ENCODE data around the gene TLR2. TPM values are rescaled to one million over a fixed set of nuclear protein-coding genes. Genes with fewer than 3 reads are reported as not detected.

TLR2 gene
- polyA plus RNA-seq, 3 donors, result 133 to 187 (median 162) TPM

DNA sequence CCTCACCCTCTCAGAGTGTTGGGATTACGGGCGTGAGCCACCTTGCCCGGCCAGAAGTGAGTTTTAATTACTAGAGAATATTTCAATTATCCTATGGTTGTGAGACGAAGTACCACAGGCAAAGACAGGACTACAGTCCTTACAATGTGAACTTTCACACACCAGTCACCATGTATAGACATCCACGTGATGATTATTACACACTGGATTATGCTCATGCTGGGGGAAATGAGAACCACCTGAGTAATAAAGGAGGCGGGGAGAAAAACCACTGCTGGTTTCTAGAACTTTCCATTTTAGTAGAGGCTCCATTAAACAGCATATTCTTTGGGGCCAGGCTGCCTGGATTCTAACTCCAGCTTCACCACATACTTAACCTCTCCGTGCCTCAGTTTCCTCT, 42.5 kb upstream of the TLR2 start:
- Mint-ChIP-seq H3K4me3 (peak overlapping the region in 1 of 2 donors; percentile 29), H3K4me1 (peaks cover 52% of the 10 kb centered on the region)
- H3K4me3 ChIP-seq (replicated peaks in 1 of 3; ENCODE audit: low read depth in 2 of 3, low read length in 3 of 3), result peak overlapping the region in 1 of 3 experiments; percentile 16

DNA sequence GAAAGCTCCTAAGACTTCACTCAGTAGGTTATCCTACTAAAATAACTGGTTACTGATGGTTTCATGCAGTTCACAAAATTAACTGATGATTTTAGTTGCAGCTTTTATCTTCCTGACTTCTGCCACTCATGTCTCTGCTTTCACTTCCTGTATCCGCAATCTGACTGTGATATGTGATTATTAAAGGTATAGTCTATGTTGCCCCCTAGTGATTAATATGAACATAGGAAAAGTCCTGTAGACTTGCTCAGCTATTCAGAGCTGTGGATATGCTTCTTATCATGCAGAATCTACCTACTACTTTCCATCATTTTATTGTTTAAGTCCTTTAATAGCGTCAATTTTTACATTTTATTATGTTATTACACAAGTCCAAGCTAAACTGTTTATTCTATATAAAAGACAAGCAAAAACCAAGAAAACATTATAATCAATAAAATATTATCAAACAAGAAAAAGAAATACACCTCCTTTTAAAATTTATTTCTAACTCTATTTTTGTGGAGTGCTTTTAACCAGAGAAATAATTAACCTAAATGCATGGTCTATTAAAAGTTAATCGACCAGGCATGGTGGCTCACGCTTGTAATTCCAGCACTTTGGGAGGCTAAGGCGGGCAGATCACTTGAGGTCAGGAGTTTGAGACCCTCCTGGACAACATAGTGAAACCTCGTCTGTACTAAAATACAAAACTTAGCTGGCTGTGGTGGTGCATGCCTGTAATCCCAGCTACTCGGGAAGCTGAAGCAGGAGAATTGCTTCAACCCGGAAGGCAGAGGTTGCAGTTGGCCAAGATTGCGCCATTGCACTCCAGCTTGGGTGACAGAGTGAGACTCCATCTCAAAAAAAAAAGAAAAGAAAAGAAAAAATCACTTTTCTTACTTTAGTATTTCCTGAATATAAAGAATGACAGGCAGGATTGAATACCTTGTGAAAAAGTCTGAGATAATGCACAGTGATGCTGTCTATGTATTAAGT, 40.4 kb upstream of the TLR2 start:
- 50% methylated on average over 2 of the region's 9 CpGs for WGBS (ENCODE audit: insufficient coverage)
- H4K20me1 ChIP-seq (ENCODE audit: insufficient read depth, low read length), result no peaks in the 10 kb centered on the region
- H3K36me3 ChIP-seq (replicated peaks in 1 of 2; ENCODE audit: control insufficient read depth in 1 of 2, insufficient read depth in 2 of 2, low read length in 2 of 2), result no peaks in the 10 kb centered on the region
- peak; percentile 61 to 86 (median 81) for DNase-seq
- H3K27ac ChIP-seq (ENCODE audit: low read depth in 1 of 2, low read length in 2 of 2), result peak overlapping the region; percentile 29 to 71
- peaks cover 54 to 76% of the 10 kb centered on the region in 2 donors for H3K4me1 ChIP-seq (ENCODE audit: control insufficient read depth in 1 of 2, insufficient read depth in 2 of 2, low read length in 2 of 2)
- peaks cover 57% of the 10 kb centered on the region for H3K79me2 ChIP-seq (ENCODE audit: insufficient read depth, low read length)
- Mint-ChIP-seq H3K36me3 (peaks cover 10 to 30% of the 10 kb centered on the region in 2 donors), H3K27me3 (ENCODE audit: low read depth in 3 of 3) (peaks cover 0 to 2% (median 2%) of the 10 kb centered on the region in 3 donors), H3K4me3 (no peak overlapping the region), H3K9me3 (peaks cover 6 to 14% (median 8%) of the 10 kb centered on the region in 7 donors), H3K4me1 (peaks cover 74% of the 10 kb centered on the region), H3K27ac (peak overlapping the region; percentile 50 to 90 (median 73))
- no peak overlapping the region for H3K9ac ChIP-seq (ENCODE audit: insufficient read depth, low read length, poor library complexity, severe bottlenecking)
- peak overlapping the region in 1 of 3 experiments; percentile 19 for H3K4me3 ChIP-seq (replicated peaks in 1 of 3; ENCODE audit: low read depth in 2 of 3, low read length in 3 of 3)
- intact Hi-C loops (cut with micrococcal nuclease), result loop anchor here (5.0 kb wide), 2 partner anchors 39 to 44 kb away; partner anchors contain the start of gene TLR2 (in 1 of the 2)
- TF ChIP-seq, protein P1, sequence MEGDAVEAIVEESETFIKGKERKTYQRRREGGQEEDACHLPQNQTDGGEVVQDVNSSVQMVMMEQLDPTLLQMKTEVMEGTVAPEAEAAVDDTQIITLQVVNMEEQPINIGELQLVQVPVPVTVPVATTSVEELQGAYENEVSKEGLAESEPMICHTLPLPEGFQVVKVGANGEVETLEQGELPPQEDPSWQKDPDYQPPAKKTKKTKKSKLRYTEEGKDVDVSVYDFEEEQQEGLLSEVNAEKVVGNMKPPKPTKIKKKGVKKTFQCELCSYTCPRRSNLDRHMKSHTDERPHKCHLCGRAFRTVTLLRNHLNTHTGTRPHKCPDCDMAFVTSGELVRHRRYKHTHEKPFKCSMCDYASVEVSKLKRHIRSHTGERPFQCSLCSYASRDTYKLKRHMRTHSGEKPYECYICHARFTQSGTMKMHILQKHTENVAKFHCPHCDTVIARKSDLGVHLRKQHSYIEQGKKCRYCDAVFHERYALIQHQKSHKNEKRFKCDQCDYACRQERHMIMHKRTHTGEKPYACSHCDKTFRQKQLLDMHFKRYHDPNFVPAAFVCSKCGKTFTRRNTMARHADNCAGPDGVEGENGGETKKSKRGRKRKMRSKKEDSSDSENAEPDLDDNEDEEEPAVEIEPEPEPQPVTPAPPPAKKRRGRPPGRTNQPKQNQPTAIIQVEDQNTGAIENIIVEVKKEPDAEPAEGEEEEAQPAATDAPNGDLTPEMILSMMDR (IDR thresholded peaks at IDR 0.05), result peak; percentile 53
- H3K9me3 ChIP-seq (replicated peaks in 1 of 2; ENCODE audit: control insufficient read depth in 1 of 2, insufficient read depth in 1 of 2, low read length in 2 of 2), result peaks cover 6 to 8% of the 10 kb centered on the region in 2 donors
- peak overlapping the region; percentile 3 for H3K4me2 ChIP-seq (replicated peaks; ENCODE audit: extremely low read depth, low read length, poor library complexity, severe bottlenecking)
- no peaks in the 10 kb centered on the region for H3K27me3 ChIP-seq (ENCODE audit: control insufficient read depth in 2 of 2, insufficient read depth in 2 of 2, low read length in 2 of 2)
- H2AFZ ChIP-seq (ENCODE audit: insufficient read depth, low read depth, low read length, poor library complexity, severe bottlenecking), result no peak overlapping the region

More for the DNA sequence above, 42.5 kb upstream of the TLR2 start:
- H3K36me3 ChIP-seq (replicated peaks in 1 of 2; ENCODE audit: control insufficient read depth in 1 of 2, insufficient read depth in 2 of 2, low read length in 2 of 2), result peaks cover 6 to 21% of the 10 kb centered on the region in 2 donors
- no peaks in the 10 kb centered on the region for H3K27me3 ChIP-seq (ENCODE audit: control insufficient read depth in 2 of 2, insufficient read depth in 2 of 2, low read length in 2 of 2)
- peaks cover 23 to 50% of the 10 kb centered on the region in 2 donors for H3K36me3 Mint-ChIP-seq
- peaks cover 6 to 8% of the 10 kb centered on the region in 2 donors for H3K9me3 ChIP-seq (replicated peaks in 1 of 2; ENCODE audit: control insufficient read depth in 1 of 2, insufficient read depth in 1 of 2, low read length in 2 of 2)
- no CpG with 5 or more reads among the region's 7 CpGs for WGBS (ENCODE audit: insufficient coverage)
- peaks cover 36% of the 10 kb centered on the region for H3K79me2 ChIP-seq (ENCODE audit: insufficient read depth, low read length)
- no peak overlapping the region for H3K4me2 ChIP-seq (replicated peaks; ENCODE audit: extremely low read depth, low read length, poor library complexity, severe bottlenecking)
- H3K4me1 ChIP-seq (ENCODE audit: control insufficient read depth in 1 of 2, insufficient read depth in 2 of 2, low read length in 2 of 2), result peaks cover 33 to 54% of the 10 kb centered on the region in 2 donors
- H2AFZ ChIP-seq (ENCODE audit: insufficient read depth, low read depth, low read length, poor library complexity, severe bottlenecking), result no peak overlapping the region
- H3K9me3 Mint-ChIP-seq, result peaks cover 6 to 12% (median 8%) of the 10 kb centered on the region in 7 donors
- peak overlapping the region in 5 of 7 donors; percentile 16 to 90 (median 74) for H3K27ac Mint-ChIP-seq
- H4K20me1 ChIP-seq (ENCODE audit: insufficient read depth, low read length), result no peaks in the 10 kb centered on the region
- intact Hi-C loops (cut with micrococcal nuclease), result loop anchor here (5.0 kb wide), 2 partner anchors 41 to 46 kb away; partner anchors contain the start of gene TLR2 (in 1 of the 2)
- no peak overlapping the region for H3K9ac ChIP-seq (ENCODE audit: insufficient read depth, low read length, poor library complexity, severe bottlenecking)
- H3K27me3 Mint-ChIP-seq (ENCODE audit: low read depth in 3 of 3), result peaks cover 0 to 2% (median 2%) of the 10 kb centered on the region in 3 donors
- DNase-seq, result no peak
- H3K27ac ChIP-seq (ENCODE audit: low read depth in 1 of 2, low read length in 2 of 2), result peak overlapping the region in 1 of 2 donors; percentile 16
- TF ChIP-seq, protein P1 (IDR thresholded peaks at IDR 0.05), result no peak
